HG03064 (cell line): ENCODE data around the gene ATXN1.
"Not testable (repeated sequence)": the region's sequence is repeated elsewhere in the genome, so short reads cannot be mapped to it uniquely, and the experiment has no call there.

Experiments used
- ATAC-seq: cut with Tn5 transposase; IDR thresholded peaks from one replicate; pipeline ENCODE4 v1.9.1; 2021; ENCODE audit warnings: low read depth; ENCODE audit not compliant: unreplicated experiment

Gene ATXN1

DNA sequence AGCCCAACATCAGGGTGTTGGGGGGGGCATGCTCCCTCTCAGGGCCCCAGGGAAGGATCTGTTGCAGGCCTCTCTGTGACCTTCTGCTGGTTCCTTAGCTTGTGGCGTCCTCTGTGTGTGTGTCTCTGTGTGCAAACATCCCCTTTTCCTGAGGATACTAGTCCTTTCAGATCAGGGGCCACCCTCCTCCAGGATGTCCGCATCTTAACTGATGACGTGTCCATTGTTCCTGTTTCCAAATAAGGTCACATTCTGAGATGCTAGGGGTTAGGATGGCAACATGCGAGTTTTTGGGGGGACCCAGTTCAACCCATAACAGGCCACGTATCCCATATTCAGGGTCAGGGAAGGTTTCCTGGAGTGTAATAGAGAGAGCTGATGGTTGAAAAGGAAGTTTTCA, 482.0 kb downstream of the ATXN1 start:
- no peak for ATAC-seq

GRCh38 chr6:16278750-16279149, 482.5 kb downstream of the ATXN1 start:
- ATAC-seq: no peak

DNA sequence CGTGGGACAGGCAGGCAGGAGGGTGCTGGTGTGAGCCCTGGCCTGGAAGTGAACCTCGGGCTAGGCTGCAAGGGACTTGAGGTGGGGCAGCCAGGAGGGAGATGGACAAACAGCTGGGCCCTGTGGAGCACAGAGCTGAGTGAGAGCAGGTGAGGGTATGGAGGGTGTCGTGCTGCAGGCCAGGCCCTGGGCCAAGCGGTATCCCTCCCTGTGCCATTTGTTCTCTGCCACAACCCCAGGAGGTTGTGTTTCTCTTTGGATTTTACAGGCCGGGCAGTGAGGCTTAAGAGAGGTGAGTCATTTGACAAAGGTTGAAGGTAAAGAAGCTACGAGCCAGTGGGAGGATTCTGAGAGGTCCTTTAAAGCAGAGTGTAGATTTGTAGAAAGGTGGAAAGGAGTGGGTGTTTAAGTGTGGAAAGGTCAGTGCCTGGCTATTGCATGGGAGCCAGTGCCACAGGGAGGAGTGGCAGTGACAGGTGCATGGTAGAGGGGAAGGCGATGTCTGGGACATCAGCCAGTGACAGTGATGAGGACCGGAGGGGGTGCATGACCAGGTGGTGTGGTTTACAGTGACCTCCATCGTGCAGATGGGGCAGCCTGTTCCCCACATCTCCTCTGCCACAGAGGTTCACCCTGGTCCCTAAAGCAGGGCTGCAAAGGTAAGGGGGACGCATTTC, 483.1 kb downstream of the ATXN1 start:
- no peak for ATAC-seq

DNA sequence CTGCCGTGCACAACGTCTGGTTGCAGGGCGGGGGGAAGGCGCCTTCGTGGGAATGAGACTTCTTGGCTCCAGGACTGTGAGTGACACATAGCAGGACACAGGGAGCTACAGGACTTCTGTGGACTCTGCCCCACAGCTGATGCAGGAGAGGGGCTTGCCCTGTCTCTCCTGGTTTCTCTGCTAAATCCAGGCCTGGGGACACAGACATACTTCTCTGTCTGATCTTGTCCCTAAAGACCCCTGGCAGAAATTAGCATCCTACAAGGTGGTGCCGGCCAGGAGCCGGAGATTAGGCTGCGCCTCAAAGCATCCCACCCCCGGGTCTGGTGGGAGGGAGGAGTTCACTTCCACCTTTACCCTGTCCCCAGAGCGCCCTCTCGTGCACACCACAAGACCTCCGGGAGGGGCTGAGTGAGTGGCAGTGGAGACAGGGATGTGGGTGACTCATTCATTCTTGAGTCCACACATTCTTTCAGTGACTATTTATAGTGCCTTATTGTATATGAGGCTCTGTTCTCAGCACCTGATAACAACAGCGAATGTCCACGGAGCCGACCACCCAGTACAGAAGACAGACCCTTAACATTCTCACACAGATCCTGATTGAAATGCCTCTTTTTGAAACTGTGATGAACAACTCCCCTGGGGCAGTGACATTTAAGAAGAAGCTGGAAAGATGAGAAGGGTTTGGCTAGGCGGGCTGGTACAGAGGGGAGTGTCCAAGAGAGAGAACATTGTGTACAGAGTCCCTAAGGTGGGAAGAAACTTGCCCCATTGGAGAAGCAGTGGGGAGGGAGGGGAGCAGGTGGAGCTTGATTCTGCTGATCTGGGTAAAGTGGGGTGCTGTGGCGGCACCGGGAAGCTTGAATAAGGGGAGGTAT, 483.9 kb downstream of the ATXN1 start:
- ATAC-seq: no peak

DNA sequence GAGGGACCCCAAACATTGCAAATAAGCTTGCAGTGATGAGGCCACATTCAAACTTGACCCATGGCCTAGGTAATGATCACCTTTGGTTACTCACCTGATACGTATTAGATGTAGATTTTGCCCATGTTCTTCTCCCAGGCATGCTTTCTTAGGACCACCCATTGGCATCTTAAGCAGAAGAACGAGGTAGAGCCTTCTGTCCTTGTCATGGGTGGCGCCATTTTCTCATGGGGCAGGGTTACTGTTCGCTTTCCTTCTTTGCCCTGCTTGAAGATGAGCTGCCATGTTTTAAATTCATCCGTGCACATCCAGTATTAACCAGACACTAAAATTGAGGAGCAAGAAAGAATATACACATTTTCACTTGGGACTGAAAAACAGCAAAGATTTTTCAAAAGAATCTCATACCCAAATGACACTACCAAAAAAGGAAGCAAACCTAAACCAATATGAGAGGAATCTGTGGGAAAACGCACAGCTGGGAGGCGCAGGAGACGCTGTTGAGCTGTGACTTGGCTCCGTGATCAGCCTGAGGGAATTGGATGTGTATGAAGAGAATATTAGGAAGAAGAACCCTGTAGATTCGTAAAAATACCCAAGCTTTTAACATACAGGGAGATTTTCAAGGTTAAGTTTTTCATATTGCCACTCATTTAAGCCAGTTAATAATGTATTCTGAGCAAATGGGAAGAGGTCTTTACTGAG, 486.2 kb downstream of the ATXN1 start:
- ATAC-seq: no peak

- ATAC-seq: no peak
Measured at GRCh38 chr6:16274483-16274882, 486.8 kb downstream of the ATXN1 start.

DNA sequence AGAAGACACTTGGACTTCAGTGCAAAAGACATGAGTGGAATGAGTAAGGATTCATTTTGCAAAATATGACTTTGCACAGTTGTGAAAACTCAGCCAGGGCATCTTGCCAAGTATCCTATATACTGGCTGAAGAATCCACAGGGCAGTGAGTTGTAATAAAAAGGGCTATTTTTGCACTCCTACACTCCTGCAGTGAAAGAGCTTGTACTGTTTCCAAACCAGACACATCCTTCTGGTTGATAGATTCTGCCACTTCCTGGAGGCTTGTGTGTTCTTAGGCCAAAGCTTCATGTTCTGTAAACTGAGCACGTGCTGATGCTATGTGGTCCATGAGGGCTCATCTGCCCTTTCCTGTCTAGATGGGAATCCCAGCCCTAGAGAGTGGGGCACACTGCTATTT, 488.0 kb downstream of the ATXN1 start:
- no peak for ATAC-seq

DNA sequence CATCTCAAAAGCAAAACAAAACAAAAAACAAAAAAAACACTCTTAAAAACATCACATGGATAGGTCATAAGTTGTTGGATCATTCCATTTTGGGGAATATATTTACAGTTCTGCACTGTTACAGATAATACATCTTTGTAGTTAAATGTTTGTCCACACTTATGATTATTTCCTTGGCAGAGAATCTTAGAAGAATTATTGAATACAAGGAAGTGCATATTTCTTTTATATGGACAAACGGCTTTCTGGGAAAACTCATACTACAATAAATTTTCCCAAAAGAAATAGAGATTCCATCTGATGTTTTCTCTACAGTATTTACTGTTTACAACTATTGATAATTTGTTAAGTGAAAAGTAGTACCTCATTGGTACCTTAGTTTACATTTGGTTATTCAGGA, 489.1 kb downstream of the ATXN1 start:
- no peak for ATAC-seq

- no peak for ATAC-seq
Measured at GRCh38 chr6:16271428-16271827, 489.8 kb downstream of the ATXN1 start.

DNA sequence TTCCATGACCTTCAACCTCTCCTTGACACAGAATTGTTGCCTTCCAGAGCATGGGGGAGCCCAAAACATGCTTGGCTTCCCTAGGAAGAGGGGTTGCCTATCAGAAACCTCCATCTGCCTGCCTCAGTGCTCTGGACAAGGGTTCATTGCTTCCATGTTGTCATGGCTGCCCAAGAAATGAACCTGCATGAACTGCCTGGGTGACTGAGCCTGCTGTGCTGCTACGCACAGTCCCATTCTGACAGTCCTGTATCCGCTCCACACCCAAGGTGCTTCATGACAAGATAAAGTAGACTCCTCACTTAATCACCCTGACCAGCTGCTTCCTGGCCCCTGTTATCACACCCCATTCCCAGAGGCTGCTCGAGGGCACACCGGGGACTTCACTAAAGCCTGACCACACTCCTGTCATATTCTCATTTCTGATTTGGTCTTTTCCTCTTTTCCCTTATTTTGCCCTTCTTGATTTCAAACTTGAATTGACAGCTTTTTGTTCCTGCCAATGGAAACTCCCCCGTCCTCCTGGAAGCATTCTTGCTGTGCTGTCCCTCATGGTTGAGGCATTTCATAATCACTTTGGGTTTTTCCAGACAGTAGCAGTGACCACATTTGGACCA, 491.0 kb downstream of the ATXN1 start:
- ATAC-seq: no peak

- ATAC-seq: not testable (repeated sequence)
Measured at GRCh38 chr6:16269442-16270070, 491.7 kb downstream of the ATXN1 start.

GRCh38 chr6:16267428-16268263, 493.6 kb downstream of the ATXN1 start:
- ATAC-seq: no peak

- ATAC-seq: no peak
Measured at GRCh38 chr6:16265351-16266341, 495.6 kb downstream of the ATXN1 start.

GRCh38 chr6:16264785-16265184, 496.5 kb downstream of the ATXN1 start:
- ATAC-seq: no peak

- ATAC-seq: not testable (repeated sequence)
Measured at GRCh38 chr6:16263464-16264099, 497.7 kb downstream of the ATXN1 start.

- ATAC-seq: not testable (repeated sequence)
Measured at GRCh38 chr6:16262773-16263172, 498.5 kb downstream of the ATXN1 start.

DNA sequence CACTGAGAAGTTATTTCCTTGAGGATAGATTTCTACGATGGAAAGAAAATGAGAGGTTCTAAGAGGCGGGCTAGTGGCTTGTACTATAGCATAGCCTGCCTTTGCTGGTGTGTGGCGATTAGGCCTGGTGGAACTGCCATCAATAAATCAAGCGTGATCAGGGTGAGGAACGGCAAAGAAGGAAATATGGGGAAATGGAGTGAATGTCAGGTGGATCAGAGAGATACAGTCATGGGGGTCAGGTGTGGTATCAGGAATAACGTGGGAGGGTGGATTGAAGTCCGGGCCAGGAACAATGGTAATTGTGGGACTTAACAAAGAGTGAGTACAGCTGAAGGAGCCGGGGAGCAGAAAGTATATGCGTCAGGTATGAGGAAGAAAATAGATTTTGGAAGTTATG, 500.7 kb downstream of the ATXN1 start:
- not testable (repeated sequence) for ATAC-seq

GRCh38 chr6:16259604-16260003, 501.7 kb downstream of the ATXN1 start:
- not testable (repeated sequence) for ATAC-seq
